KMS-11 (cell line): ENCODE results near the gene CCNG2.

Experiments
- H2AFZ ChIP-seq: fragments of 200-600 bp; sonication (generic); 2 replicates; pipeline ENCODE4 v1.6.1; 2016; ENCODE audit warnings: antibody characterized with exemption, mixed run types, low read depth
- H3K27ac ChIP-seq: fragments of 200-600 bp; sonication (generic); 2 replicates; pipeline ENCODE4 v1.6.1; 2016; ENCODE audit warnings: mild to moderate bottlenecking, mixed run types
- H3K27me3 ChIP-seq: fragments of 200-600 bp; sonication (generic); 2 replicates; pipeline ENCODE4 v1.6.1; 2017; ENCODE audit warnings: mild to moderate bottlenecking, low read depth, mixed run types, moderate library complexity; ENCODE audit not compliant: insufficient read depth
- H3K36me3 ChIP-seq: fragments of 200-600 bp; sonication (generic); 2 replicates; pipeline ENCODE4 v1.6.1; 2017; ENCODE audit warnings: mild to moderate bottlenecking, mixed run types; ENCODE audit not compliant: insufficient read depth
- H3K4me1 ChIP-seq: fragments of 200-600 bp; sonication (generic); 2 replicates; pipeline ENCODE4 v1.6.1; 2016; ENCODE audit warnings: mild to moderate bottlenecking, low read depth, mixed run types; ENCODE audit not compliant: poor library complexity, severe bottlenecking
- H3K4me2 ChIP-seq: fragments of 200-600 bp; sonication (generic); 2 replicates; pipeline ENCODE4 v1.7.0; 2016; ENCODE audit warnings: mild to moderate bottlenecking, mixed run types
- H3K4me3 ChIP-seq: fragments of 200-600 bp; sonication (generic); IDR thresholded peaks from 2 replicates; pipeline ENCODE4 v1.6.1; 2017; ENCODE audit warnings: low read depth, low read length, mixed read lengths; ENCODE audit not compliant: insufficient read depth
- H3K79me2 ChIP-seq: fragments of 200-600 bp; sonication (generic); 2 replicates; pipeline ENCODE4 v1.6.1; 2016; ENCODE audit warnings: low read depth, mixed run types; ENCODE audit not compliant: insufficient read depth
- H3K9ac ChIP-seq: fragments of 200-600 bp; sonication (generic); 2 replicates; pipeline ENCODE4 v1.6.1; 2016; ENCODE audit warnings: mild to moderate bottlenecking, mixed run types
- H4K20me1 ChIP-seq: fragments of 200-600 bp; sonication (generic); 2 replicates; pipeline ENCODE4 v1.6.1; 2016; ENCODE audit warnings: mild to moderate bottlenecking, mixed run types; ENCODE audit not compliant: insufficient read depth
- CTCF ChIP-seq: fragments of 200-600 bp; sonication (generic); conservative IDR thresholded peaks from 2 replicates; pipeline ENCODE4 v1.6.1; 2017; ENCODE audit warnings: low read depth, mild to moderate bottlenecking, antibody characterized with exemption, low read length, moderate library complexity, mixed read lengths

The CCNG2 gene

GRCh38 chr4:77194989-77195388 is 38.0 kb downstream of the CCNG2 start:
- Histone ChIP-seq H2AFZ (no peak overlapping the region), H3K9ac (no peak overlapping the region), H3K4me2 (no peak overlapping the region), H3K4me1 (peaks cover 31% of the 10 kb centered on the region), H3K27ac (no peak overlapping the region), H4K20me1 (no peaks in the 10 kb centered on the region), H3K4me3 (no peak overlapping the region), H3K79me2 (no peaks in the 10 kb centered on the region), H3K36me3 (no peaks in the 10 kb centered on the region), H3K27me3 (no peaks in the 10 kb centered on the region)
- no peak for TF ChIP-seq CTCF

GRCh38 chr4:77196866-77197265 is 39.9 kb downstream of the CCNG2 start:
- no peaks in the 10 kb centered on the region for H3K36me3 ChIP-seq
- TF ChIP-seq CTCF: no peak
- H3K79me2 ChIP-seq: no peaks in the 10 kb centered on the region
- H2AFZ ChIP-seq: peak overlapping the region; percentile 33; the same call in 1 of the 2 replicates
- peak overlapping the region; percentile 67 for H3K4me2 ChIP-seq
- H3K27ac ChIP-seq: peak overlapping the region; percentile 35; the same call in 1 of the 2 replicates
- peaks cover 31% of the 10 kb centered on the region for H3K4me1 ChIP-seq
- no peaks in the 10 kb centered on the region for H4K20me1 ChIP-seq
- H3K27me3 ChIP-seq: no peaks in the 10 kb centered on the region
- H3K4me3 ChIP-seq: peak overlapping the region; percentile 26
- no peak overlapping the region for H3K9ac ChIP-seq

- no peaks in the 10 kb centered on the region for H3K79me2 ChIP-seq
- no peak overlapping the region for H3K4me3 ChIP-seq
- no peaks in the 10 kb centered on the region for H4K20me1 ChIP-seq
- H3K27ac ChIP-seq: peak overlapping the region; percentile 35; the same call in 1 of the 2 replicates
- no peaks in the 10 kb centered on the region for H3K36me3 ChIP-seq
- no peaks in the 10 kb centered on the region for H3K27me3 ChIP-seq
- no peak overlapping the region for H2AFZ ChIP-seq
- H3K9ac ChIP-seq: no peak overlapping the region
- H3K4me2 ChIP-seq: peak overlapping the region; percentile 67
- H3K4me1 ChIP-seq: peaks cover 31% of the 10 kb centered on the region
- TF ChIP-seq CTCF: no peak
Observed at GRCh38 chr4:77197361-77197760, 40.4 kb downstream of the CCNG2 start.

GRCh38 chr4:77197831-77198230 is 40.8 kb downstream of the CCNG2 start:
- Histone ChIP-seq H3K79me2 (no peaks in the 10 kb centered on the region), H3K27me3 (no peaks in the 10 kb centered on the region), H3K4me2 (no peak overlapping the region; the same call in 1 of the 2 replicates), H2AFZ (no peak overlapping the region), H3K27ac (no peak overlapping the region), H3K4me1 (peaks cover 31% of the 10 kb centered on the region), H3K4me3 (no peak overlapping the region), H3K36me3 (no peaks in the 10 kb centered on the region), H3K9ac (no peak overlapping the region), H4K20me1 (no peaks in the 10 kb centered on the region)
- TF ChIP-seq CTCF: no peak
